Liver (tissue), 9 donors: ENCODE measurements around the gene MRPS23. TPM values are rescaled to one million over a fixed set of nuclear protein-coding genes. Genes with fewer than 3 reads are reported as not detected.

ENCODE experiments used
- DNase-seq: peaks from one replicate; pipeline ENCODE4 v3.0.0-alpha.2; 2017; ENCODE audit warnings: low spot score
- H3K27ac ChIP-seq, 2 donors: one replicate each; pipeline ENCODE4 v1.7.0; 2013; ENCODE audit warnings: inconsistent platforms in 2 of 2, low read length in 2 of 2, control low read depth in 1 of 2, low read depth in 1 of 2, mild to moderate bottlenecking in 1 of 2
- H3K27me3 ChIP-seq, 4 donors: one replicate each; pipeline versions ENCODE4 v1.6.1 to v1.7.0; 2013; ENCODE audit warnings: low read length in 3 of 4, inconsistent platforms in 1 of 4, mild to moderate bottlenecking in 1 of 4, moderate library complexity in 1 of 4; ENCODE audit not compliant: control insufficient read depth in 4 of 4, insufficient read depth in 4 of 4
- H3K36me3 ChIP-seq, 4 donors: one replicate each; pipeline versions ENCODE4 v1.6.1 to v1.7.0; 2013; ENCODE audit warnings: low read length in 3 of 4, mild to moderate bottlenecking in 3 of 4, low read depth in 1 of 4, moderate library complexity in 1 of 4; ENCODE audit not compliant: control insufficient read depth in 4 of 4, insufficient read depth in 3 of 4
- H3K4me1 ChIP-seq, 4 donors: one replicate each; pipeline versions ENCODE4 v1.6.1 to v1.7.0; 2013; ENCODE audit warnings: low read length in 3 of 4, mild to moderate bottlenecking in 3 of 4, moderate library complexity in 1 of 4; ENCODE audit not compliant: control insufficient read depth in 4 of 4, insufficient read depth in 4 of 4
- H3K4me3 ChIP-seq, 3 donors: one replicate each; pipeline versions ENCODE4 v1.6.1 to v1.7.0; 2013; ENCODE audit warnings: low read length in 3 of 3, control low read depth in 1 of 3, low read depth in 1 of 3, mild to moderate bottlenecking in 1 of 3
- H3K9ac ChIP-seq, 2 donors: one replicate each; pipeline ENCODE4 v1.7.0; 2013; ENCODE audit warnings: low read length in 2 of 2, mild to moderate bottlenecking in 2 of 2, moderate library complexity in 2 of 2, control low read depth in 1 of 2, low read depth in 1 of 2
- H3K9me3 ChIP-seq, 4 donors: one replicate each; pipeline versions ENCODE4 v1.6.1 to v1.7.0; 2013; ENCODE audit warnings: low read length in 3 of 4; ENCODE audit not compliant: control insufficient read depth in 4 of 4
- WGBS: extraction: QIAGEN DNeasy Blood & Tissue Kit; methylation state at CpG from one replicate; pipeline ENCODE4 v1.1.7; 2013; 5-methylcytosine and 5-hydroxymethylcytosine counted together
- polyA plus RNA-seq, 2 donors: library from polyadenylated mRNA; stranded (reverse) in 1 of 2; unstranded in 1 of 2; fragments of 200-250 nt in 1 of 2; fragments of >200 nt in 1 of 2; fragmentation: Nextera tagmentation in 1 of 2; extraction: Ambion mirVana in 1 of 2; gene quantifications; one replicate each; pipeline versions ENCODE4 v1.2.1 to v1.2.3, GENCODE V29; 2013 to 2015
- total RNA-seq, 2 donors: library from RNA; depleted of rRNA; stranded (reverse); fragments of >200 nt; gene quantifications; one replicate each; pipeline ENCODE4 v1.2.3, GENCODE V29; 2014
- TF ChIP-seq, protein P1 (sequence below): IDR thresholded peaks from 2 replicates; pipeline ENCODE4 v1.6.1; 2016; ENCODE audit warnings: antibody characterized with exemption, mild to moderate bottlenecking
- TF ChIP-seq, protein P2 (sequence below): IDR thresholded peaks from 2 replicates; pipeline ENCODE4 v1.6.1; 2016; ENCODE audit warnings: antibody characterized with exemption
- TF ChIP-seq, protein P3 (sequence below): IDR thresholded peaks from 2 replicates; pipeline ENCODE4 v1.6.1; 2016; ENCODE audit warnings: antibody characterized with exemption
- TF ChIP-seq, protein P4 (sequence below): IDR thresholded peaks from 2 replicates; pipeline ENCODE4 v1.6.1; 2016; ENCODE audit warnings: antibody characterized with exemption
- donor health status: healthy.
- donor health status: healthy.
- donor health status: healthy.
- donor health status: healthy.
- donor health status: healthy.

The MRPS23 gene
- total and polyA plus RNA-seq, 4 donors = 9.8 to 24.3 (median 16.9) TPM

DNA sequence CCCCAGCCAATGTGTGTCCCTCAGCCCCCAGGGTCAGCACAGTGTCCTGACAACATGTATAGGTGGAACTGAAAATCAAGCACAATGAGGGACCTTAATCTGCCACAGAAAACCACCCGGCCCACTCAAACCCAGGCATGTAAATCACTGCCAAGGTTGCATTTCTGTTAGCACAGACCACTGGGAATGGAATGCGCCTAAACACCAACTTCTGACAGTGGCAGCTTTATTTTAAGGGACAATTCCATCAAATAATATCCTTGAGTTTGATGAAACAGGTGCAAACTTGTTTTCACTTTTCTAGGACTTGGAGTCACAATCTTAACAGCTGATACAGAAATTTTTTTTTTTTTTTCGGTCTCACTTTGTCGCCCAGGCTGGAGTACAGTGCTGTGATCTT lies 37.3 kb upstream of the MRPS23 start:
- Histone ChIP-seq H3K36me3 (no peaks in the 10 kb centered on the region), H3K9ac (no peak overlapping the region), H3K4me1 (peaks cover 0 to 1% (median 0%) of the 10 kb centered on the region in 4 donors), H3K4me3 (no peak overlapping the region), H3K27ac (no peak overlapping the region), H3K27me3 (no peaks in the 10 kb centered on the region), H3K9me3 (no peaks in the 10 kb centered on the region)
- TF ChIP-seq, protein P1, sequence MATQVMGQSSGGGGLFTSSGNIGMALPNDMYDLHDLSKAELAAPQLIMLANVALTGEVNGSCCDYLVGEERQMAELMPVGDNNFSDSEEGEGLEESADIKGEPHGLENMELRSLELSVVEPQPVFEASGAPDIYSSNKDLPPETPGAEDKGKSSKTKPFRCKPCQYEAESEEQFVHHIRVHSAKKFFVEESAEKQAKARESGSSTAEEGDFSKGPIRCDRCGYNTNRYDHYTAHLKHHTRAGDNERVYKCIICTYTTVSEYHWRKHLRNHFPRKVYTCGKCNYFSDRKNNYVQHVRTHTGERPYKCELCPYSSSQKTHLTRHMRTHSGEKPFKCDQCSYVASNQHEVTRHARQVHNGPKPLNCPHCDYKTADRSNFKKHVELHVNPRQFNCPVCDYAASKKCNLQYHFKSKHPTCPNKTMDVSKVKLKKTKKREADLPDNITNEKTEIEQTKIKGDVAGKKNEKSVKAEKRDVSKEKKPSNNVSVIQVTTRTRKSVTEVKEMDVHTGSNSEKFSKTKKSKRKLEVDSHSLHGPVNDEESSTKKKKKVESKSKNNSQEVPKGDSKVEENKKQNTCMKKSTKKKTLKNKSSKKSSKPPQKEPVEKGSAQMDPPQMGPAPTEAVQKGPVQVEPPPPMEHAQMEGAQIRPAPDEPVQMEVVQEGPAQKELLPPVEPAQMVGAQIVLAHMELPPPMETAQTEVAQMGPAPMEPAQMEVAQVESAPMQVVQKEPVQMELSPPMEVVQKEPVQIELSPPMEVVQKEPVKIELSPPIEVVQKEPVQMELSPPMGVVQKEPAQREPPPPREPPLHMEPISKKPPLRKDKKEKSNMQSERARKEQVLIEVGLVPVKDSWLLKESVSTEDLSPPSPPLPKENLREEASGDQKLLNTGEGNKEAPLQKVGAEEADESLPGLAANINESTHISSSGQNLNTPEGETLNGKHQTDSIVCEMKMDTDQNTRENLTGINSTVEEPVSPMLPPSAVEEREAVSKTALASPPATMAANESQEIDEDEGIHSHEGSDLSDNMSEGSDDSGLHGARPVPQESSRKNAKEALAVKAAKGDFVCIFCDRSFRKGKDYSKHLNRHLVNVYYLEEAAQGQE = no peak
- 95% methylated on average over 4 of the region's 4 CpGs for WGBS
- no peak for DNase-seq

DNA sequence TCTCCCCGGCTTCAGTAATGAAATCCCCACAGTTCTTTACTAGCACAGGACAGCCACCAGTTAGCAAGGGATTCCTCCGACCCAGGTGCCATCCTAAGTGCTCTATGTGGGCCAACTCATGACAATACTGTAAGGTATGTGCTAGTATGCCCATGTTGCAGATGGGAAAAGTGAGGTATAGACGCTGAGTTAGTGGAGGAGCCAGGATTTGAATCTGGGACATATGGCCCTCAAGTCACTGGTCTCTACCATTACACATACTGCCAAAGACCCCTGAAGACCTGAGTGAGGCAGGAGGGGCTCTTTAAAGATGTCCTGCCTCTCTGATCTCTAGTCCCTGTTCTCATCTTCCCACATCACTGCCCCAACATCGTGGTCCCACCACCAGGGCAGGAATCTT lies 36.2 kb upstream of the MRPS23 start:
- Histone ChIP-seq H3K27ac (no peak overlapping the region), H3K9me3 (no peaks in the 10 kb centered on the region), H3K9ac (no peak overlapping the region), H3K36me3 (no peaks in the 10 kb centered on the region), H3K4me1 (no peaks in the 10 kb centered on the region), H3K4me3 (no peak overlapping the region), H3K27me3 (no peaks in the 10 kb centered on the region)
- TF ChIP-seq, protein P1 = no peak
- DNase-seq = no peak
- WGBS = 90% methylated on average over 4 of the region's 4 CpGs

DNA sequence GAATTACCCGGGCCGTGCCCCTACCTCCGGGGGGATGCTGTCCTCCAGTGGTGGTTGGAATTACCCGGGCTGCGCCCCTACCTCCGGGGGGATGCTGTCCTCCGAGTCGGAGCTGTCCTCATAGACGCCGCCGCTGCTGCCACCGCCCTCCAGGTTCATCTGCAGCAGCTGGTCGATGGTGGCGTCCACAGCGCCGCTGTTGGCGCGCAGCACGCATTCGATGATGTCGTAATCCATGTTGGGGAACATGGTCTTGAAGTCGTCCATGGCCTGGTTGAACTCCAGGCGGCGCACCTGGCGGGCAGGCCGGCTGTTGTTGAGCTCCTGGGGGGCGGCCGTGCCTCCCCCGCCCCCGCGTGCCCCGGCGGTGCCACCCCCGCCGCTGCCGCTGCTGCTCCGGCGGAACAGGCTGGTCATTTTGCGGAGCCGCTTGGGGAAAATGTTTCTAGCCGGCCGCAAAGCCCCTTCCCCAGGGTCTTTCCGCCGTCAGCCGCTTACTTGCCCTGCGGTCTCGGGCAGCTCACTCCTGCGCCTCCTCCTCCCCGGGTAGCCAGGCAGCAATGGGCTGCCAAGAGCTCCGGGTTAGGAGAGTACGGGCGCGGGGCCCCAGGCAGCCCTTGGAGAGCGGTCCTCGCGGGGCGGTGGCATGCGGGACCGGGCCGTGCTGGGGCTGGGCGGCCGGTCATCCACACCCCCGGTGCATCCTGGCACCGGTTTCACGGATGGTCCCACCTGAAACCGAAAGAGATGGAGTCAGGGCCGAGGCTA lies 35.5 kb upstream of the MRPS23 start:
- WGBS = 82% methylated on average over 67 of the region's 67 CpGs
- Histone ChIP-seq H3K4me1 (no peaks in the 10 kb centered on the region), H3K9me3 (no peaks in the 10 kb centered on the region), H3K27me3 (no peaks in the 10 kb centered on the region), H3K27ac (no peak overlapping the region), H3K4me3 (no peak overlapping the region), H3K9ac (no peak overlapping the region), H3K36me3 (no peaks in the 10 kb centered on the region)
- no peak for DNase-seq
- TF ChIP-seq, protein P2, sequence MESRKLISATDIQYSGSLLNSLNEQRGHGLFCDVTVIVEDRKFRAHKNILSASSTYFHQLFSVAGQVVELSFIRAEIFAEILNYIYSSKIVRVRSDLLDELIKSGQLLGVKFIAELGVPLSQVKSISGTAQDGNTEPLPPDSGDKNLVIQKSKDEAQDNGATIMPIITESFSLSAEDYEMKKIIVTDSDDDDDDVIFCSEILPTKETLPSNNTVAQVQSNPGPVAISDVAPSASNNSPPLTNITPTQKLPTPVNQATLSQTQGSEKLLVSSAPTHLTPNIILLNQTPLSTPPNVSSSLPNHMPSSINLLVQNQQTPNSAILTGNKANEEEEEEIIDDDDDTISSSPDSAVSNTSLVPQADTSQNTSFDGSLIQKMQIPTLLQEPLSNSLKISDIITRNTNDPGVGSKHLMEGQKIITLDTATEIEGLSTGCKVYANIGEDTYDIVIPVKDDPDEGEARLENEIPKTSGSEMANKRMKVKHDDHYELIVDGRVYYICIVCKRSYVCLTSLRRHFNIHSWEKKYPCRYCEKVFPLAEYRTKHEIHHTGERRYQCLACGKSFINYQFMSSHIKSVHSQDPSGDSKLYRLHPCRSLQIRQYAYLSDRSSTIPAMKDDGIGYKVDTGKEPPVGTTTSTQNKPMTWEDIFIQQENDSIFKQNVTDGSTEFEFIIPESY = no peak
- TF ChIP-seq, protein P3, sequence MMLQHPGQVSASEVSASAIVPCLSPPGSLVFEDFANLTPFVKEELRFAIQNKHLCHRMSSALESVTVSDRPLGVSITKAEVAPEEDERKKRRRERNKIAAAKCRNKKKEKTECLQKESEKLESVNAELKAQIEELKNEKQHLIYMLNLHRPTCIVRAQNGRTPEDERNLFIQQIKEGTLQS = no peak
- TF ChIP-seq, protein P4, sequence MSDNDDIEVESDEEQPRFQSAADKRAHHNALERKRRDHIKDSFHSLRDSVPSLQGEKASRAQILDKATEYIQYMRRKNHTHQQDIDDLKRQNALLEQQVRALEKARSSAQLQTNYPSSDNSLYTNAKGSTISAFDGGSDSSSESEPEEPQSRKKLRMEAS = no peak
